GM12874 (cell line): Measurements from ENCODE around the gene RIPK4.

Experiments used
- TF ChIP-seq, protein P1 (sequence below): IDR thresholded peaks from 2 replicates; pipeline ENCODE4 v1.5.1; 2011; ENCODE audit warnings: low read depth, mild to moderate bottlenecking, control low read depth, low read length, moderate library complexity; ENCODE audit not compliant: insufficient read depth

Gene RIPK4

DNA sequence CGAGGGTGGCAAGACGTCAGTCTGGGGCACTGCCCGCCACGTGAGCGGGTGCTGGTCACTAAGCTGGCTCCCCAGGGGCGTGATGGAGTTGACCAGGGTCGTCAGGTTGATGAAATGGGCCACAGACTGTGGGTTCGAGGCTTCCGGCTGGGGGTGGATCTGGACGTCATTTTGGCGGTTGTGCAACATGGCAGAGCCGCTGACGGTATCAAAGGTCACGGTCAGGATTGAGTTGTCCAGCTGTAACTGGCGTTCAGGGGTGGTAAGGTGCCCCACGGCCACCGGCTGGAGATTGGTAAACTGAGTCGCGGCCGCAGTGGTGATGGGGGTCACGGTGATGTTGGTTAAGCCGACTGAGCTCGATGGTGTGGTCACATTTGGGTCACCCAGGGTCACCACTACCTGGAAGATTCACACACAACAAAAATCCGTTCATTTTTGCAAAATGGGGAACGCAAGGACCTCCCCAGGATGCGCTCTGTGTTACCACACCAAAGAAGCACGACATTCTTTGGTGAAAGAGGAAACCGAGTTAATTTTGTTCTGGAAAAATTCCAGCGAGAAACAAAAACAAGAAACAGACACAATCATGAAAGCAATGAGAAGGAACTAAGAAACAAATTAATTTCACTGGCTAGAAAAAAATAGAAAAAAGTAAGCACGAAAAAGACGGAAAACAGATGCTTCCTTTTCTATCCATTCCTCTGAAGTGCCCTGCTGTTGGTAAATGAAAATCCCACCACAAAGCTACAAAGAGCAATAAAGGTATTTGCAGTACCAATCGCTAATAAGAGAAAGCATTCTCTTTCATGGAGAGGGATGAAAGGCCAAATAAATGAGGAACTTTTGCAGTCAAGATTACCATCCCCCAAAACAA, 34.7 kb upstream of the RIPK4 start:
- TF ChIP-seq, protein P1, sequence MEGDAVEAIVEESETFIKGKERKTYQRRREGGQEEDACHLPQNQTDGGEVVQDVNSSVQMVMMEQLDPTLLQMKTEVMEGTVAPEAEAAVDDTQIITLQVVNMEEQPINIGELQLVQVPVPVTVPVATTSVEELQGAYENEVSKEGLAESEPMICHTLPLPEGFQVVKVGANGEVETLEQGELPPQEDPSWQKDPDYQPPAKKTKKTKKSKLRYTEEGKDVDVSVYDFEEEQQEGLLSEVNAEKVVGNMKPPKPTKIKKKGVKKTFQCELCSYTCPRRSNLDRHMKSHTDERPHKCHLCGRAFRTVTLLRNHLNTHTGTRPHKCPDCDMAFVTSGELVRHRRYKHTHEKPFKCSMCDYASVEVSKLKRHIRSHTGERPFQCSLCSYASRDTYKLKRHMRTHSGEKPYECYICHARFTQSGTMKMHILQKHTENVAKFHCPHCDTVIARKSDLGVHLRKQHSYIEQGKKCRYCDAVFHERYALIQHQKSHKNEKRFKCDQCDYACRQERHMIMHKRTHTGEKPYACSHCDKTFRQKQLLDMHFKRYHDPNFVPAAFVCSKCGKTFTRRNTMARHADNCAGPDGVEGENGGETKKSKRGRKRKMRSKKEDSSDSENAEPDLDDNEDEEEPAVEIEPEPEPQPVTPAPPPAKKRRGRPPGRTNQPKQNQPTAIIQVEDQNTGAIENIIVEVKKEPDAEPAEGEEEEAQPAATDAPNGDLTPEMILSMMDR, result no peak

DNA sequence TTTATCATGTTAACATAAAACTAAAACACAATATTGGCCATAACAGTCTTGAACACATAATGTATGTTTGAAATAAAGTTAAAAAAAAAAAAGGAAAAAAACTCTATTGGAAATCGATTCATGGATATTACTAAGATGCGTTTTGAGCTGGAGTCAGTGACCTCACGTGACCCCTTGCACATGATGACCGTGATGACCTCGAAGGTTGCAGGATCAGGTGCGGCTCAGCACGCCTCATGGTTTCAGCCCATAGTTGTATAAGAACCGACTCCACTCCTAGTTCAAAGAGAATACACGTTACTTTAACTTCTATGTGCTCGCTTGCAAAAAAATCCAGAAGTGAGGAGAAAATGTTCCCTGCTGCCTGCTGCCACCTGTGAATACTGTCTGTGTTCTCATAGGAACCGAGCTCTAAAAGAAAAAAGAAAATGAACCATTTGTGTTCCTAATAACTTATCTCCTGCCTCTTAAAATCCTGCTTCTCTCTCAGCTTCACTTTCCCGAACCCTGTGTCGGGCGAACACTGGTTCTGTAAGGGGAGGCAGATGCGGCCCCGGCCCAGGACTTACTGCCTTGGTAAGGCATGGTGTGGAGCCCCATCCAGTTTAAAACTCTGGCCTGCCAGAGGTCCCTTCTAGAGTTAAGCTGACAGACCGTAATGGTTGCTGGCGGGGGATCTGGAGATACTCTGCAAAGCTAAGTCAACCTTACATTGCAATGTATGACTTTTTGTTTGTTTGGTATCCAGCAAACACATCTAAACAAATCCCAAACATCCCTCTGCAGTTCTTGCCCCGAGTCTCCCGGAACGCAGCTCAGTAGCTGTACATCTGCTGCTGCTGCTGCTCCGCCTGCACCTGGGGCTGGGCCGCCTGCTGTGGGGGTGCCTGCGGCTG, 33.8 kb upstream of the RIPK4 start:
- TF ChIP-seq, protein P1, result no peak

DNA sequence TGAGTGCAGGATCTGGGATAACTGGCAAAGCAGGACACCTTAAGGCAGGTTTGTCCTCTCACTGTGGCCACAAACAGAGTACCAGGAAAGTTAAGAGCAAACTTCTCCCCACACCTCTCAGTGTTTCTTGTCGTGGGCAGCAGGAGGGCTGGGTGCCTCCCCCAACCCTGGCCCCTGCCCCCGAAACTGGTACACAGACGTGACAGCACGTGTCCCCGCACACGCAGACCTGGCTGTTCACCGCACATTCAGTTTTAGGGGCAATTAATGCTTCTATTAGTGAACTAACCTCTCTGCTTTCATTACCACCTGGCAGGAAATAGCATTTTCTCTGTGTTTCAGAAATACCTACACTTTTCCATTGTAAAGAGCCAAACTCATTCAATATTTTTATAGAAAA, 32.9 kb upstream of the RIPK4 start:
- TF ChIP-seq, protein P1, result no peak

DNA sequence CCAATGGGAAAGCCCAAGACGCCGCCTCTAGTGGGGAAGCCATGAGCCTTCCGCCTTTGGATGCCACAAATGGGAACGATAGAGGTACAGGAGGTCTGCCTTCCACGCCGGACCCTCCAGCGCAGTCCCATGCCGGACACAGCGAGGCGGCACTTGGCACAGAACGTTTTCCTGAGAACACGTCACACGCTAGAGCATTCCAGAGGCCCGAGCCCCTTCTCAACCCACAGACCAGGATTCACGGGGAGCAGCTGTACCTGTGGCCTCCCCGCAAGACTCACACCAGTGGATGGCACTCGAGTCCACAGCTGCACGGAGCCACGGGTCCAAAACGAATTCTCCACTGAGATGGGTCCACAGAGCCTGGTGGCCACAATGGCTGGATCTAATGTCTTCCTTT, 31.5 kb upstream of the RIPK4 start:
- TF ChIP-seq, protein P1, result no peak

DNA sequence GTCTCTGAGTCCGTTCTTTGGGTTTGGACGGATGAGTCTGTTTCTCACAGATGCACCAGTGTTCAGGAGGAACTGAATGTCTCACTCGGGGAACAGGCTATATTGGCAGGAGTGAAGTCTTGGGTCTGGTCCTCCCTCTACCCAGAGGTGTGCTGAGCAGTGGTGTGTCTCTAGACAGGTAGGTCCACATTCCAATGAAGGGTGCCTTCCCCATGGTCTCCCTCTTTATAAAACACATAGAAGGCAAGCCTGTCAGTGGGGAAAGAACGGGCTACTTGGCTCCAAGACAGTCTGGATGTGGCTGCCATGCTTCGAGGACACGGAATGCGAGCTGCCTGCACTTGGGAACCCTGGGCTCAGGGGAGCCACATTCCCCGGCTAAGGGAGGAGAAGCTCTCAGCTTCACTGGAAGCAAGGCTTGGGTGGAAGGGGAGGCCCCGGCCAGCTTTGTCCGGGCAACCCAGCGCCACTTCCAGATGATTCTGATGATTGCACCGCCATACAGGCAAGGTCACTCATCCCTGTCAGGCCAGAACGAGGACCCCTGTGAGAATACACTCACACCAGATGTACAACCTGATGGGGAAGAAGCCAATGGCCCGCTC, 29.7 kb upstream of the RIPK4 start:
- TF ChIP-seq, protein P1, result no peak

DNA sequence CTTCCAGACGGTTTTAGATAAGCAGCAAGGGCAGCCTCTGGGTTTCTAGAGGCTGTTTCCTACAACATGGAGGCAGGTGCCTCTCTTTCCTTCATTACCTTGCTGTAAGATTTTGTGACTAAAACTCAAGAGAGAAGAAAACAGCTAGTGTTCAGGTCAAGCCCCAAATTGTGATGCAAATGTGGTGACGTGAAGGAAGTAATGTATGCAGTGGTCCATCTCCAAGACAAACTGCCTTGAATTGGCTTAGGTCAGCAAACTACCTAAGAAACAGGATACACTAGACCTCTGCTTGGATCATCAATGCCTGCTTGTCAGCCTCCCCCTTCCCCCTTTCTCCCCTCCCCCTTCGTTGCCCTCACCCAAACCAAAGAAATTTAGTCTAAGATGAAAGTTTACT, 28.9 kb upstream of the RIPK4 start:
- TF ChIP-seq, protein P1, result no peak

DNA sequence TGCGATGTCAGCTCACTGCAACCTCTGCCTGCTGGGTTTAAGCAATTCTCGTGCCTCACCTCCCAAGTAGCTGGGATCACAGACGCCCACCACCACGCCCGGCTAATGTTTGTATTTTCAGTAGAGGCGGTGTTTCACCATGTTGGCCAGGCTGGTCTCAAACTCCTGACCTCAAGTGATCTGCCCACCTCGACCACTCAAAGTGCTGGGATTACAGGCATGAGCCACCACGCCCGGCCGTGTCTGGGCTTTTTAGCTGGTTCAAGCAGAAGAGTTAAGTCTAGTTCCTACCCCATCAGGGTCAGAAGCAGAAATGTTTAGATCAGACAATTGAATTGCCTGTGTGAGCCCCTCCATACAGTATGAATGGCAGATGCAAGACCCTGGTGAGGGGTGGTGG, 27.7 kb upstream of the RIPK4 start:
- TF ChIP-seq, protein P1, result no peak
